CD14-positive monocyte (primary cell): ENCODE measurements around the gene SPOP. TPM values are rescaled to one million over a fixed set of nuclear protein-coding genes. Genes with fewer than 3 reads are reported as not detected.
A peak's percentile ranks its signal among the peaks of the same experiment; 100 is the strongest.
"Not testable (repeated sequence)": the region's sequence is repeated elsewhere in the genome, so short reads cannot be mapped to it uniquely, and the experiment has no call there.

Experiments used
- DNase-seq, 3 donors: peaks; one replicate each; pipeline ENCODE4 v3.0.0-alpha.2; 2011 to 2022
- H2AFZ ChIP-seq: 2 replicates; pipeline ENCODE4 v1.6.0; 2012; ENCODE audit warnings: mild to moderate bottlenecking, low read depth, low read length, inconsistent platforms; ENCODE audit not compliant: insufficient read depth, poor library complexity, severe bottlenecking
- H3K27ac ChIP-seq, 2 donors: 1 replicate in 1 of 2; 2 replicates in 1 of 2; pipeline ENCODE4 v1.5.1; 2012 to 2013; ENCODE audit warnings: low read length in 2 of 2, control low read depth in 1 of 2, inconsistent platforms in 1 of 2, low read depth in 1 of 2, mild to moderate bottlenecking in 1 of 2
- H3K27me3 ChIP-seq, 2 donors: one replicate each; pipeline versions ENCODE4 v1.6.0 to v1.6.1; 2011 to 2013; ENCODE audit warnings: low read length in 2 of 2; ENCODE audit not compliant: control insufficient read depth in 2 of 2, insufficient read depth in 2 of 2
- H3K36me3 ChIP-seq, 2 donors: replicated peaks in 1 of 2; 1 replicate in 1 of 2; 2 replicates in 1 of 2; pipeline versions ENCODE4 v1.5.1 to v1.6.1; 2012 to 2013; ENCODE audit warnings: low read length in 2 of 2, control low read depth in 1 of 2, inconsistent platforms in 1 of 2, mild to moderate bottlenecking in 1 of 2; ENCODE audit not compliant: insufficient read depth in 2 of 2, control insufficient read depth in 1 of 2
- H3K4me1 ChIP-seq, 2 donors: 1 replicate in 1 of 2; 2 replicates in 1 of 2; pipeline versions ENCODE4 v1.5.1 to v1.6.1; 2012 to 2013; ENCODE audit warnings: low read length in 2 of 2, control low read depth in 1 of 2, inconsistent platforms in 1 of 2, mild to moderate bottlenecking in 1 of 2, moderate library complexity in 1 of 2; ENCODE audit not compliant: insufficient read depth in 2 of 2, control insufficient read depth in 1 of 2
- H3K4me2 ChIP-seq: replicated peaks from 2 replicates; pipeline ENCODE3; 2012; ENCODE audit warnings: low read length, moderate library complexity, mild to moderate bottlenecking; ENCODE audit not compliant: poor library complexity, severe bottlenecking; ENCODE audit errors: extremely low read depth
- H3K4me3 ChIP-seq, 3 experiments: fragments of 200-600 bp in 1 of 3; sonication (generic) in 1 of 3; replicated peaks in 1 of 3; 1 replicate in 2 of 3; 2 replicates in 1 of 3; pipeline ENCODE4 v1.5.1; 2011 to 2013; ENCODE audit warnings: low read length in 3 of 3, mild to moderate bottlenecking in 3 of 3, control low read depth in 2 of 3, low read depth in 2 of 3, inconsistent platforms in 1 of 3, moderate library complexity in 1 of 3
- H3K79me2 ChIP-seq: 2 replicates; pipeline ENCODE4 v1.6.0; 2012; ENCODE audit warnings: mild to moderate bottlenecking, control low read depth, inconsistent platforms, low read length, moderate library complexity; ENCODE audit not compliant: insufficient read depth
- H3K9ac ChIP-seq: 2 replicates; pipeline ENCODE4 v1.6.0; 2017; ENCODE audit warnings: low read length, mild to moderate bottlenecking; ENCODE audit not compliant: insufficient read depth, poor library complexity, severe bottlenecking
- H3K9me3 ChIP-seq, 2 donors: replicated peaks in 1 of 2; 1 replicate in 1 of 2; 2 replicates in 1 of 2; pipeline versions ENCODE4 v1.5.1 to v1.6.1; 2012 to 2013; ENCODE audit warnings: low read length in 2 of 2, control low read depth in 1 of 2; ENCODE audit not compliant: control insufficient read depth in 1 of 2, insufficient read depth in 1 of 2
- H4K20me1 ChIP-seq: 2 replicates; pipeline ENCODE4 v1.6.0; 2012; ENCODE audit warnings: mild to moderate bottlenecking, low read length, control low read depth, moderate library complexity; ENCODE audit not compliant: insufficient read depth
- H3K27ac Mint-ChIP-seq, 7 donors: one replicate each; pipeline ENCODE4 v1.8.0; 2020; ENCODE audit warnings: mild to moderate bottlenecking in 7 of 7, mixed read lengths in 7 of 7, moderate library complexity in 6 of 7, inconsistent platforms in 2 of 7
- H3K27me3 Mint-ChIP-seq, 3 donors: one replicate each; pipeline ENCODE4 v1.8.0; 2021 to 2022; ENCODE audit warnings: low read depth in 3 of 3, mild to moderate bottlenecking in 3 of 3, mixed read lengths in 3 of 3, moderate library complexity in 3 of 3, inconsistent platforms in 1 of 3
- H3K36me3 Mint-ChIP-seq, 2 donors: one replicate each; pipeline ENCODE4 v1.8.0; 2020; ENCODE audit warnings: mixed read lengths in 2 of 2, inconsistent platforms in 1 of 2, mild to moderate bottlenecking in 1 of 2
- H3K4me1 Mint-ChIP-seq: one replicate; pipeline ENCODE4 v1.8.0; 2020; ENCODE audit warnings: mild to moderate bottlenecking, mixed read lengths
- H3K4me3 Mint-ChIP-seq, 2 donors: one replicate each; pipeline ENCODE4 v1.8.0; 2020; ENCODE audit warnings: mild to moderate bottlenecking in 2 of 2, mixed read lengths in 2 of 2, moderate library complexity in 1 of 2
- H3K9me3 Mint-ChIP-seq, 7 donors: one replicate each; pipeline ENCODE4 v1.8.0; 2020 to 2022; ENCODE audit warnings: mixed read lengths in 7 of 7, mild to moderate bottlenecking in 6 of 7, moderate library complexity in 6 of 7, inconsistent platforms in 2 of 7
- CTCF ChIP-seq: fragments of 200-600 bp; IDR thresholded peaks from one replicate; pipeline ENCODE4 v1.8.0; 2022; ENCODE audit warnings: antibody characterized with exemption, mild to moderate bottlenecking
- WGBS: methylation state at CpG from one replicate; pipeline ENCODE4 v1.1.5; 2013; ENCODE audit warnings: missing lambda C conversion rate; ENCODE audit not compliant: insufficient coverage; 5-methylcytosine and 5-hydroxymethylcytosine counted together
- intact Hi-C, 2 donors: fragments of 100-400 bp; cut with micrococcal nuclease; formaldehyde crosslinking; loops; one replicate each; pipeline versions ENCODE4 v1.15.0 to v1.15.1; 2023
- polyA plus RNA-seq, 3 donors: library from polyadenylated mRNA; depleted of rRNA in 1 of 3; unstranded in 2 of 3; stranded (reverse) in 1 of 3; fragments of 300-500 nt in 2 of 3; fragments of >200 nt in 1 of 3; fragmentation: Illumina TruSeq in 2 of 3; gene quantifications; 1 replicate in 2 of 3; 2 replicates in 1 of 3; pipeline ENCODE4 v1.2.3, GENCODE V29; 2012 to 2021

Gene SPOP
- polyA plus RNA-seq, 3 donors, result 41.3 to 65.5 (median 63.2) TPM

- Histone ChIP-seq H2AFZ (no peak overlapping the region), H3K27ac (no peak overlapping the region), H4K20me1 (no peaks in the 10 kb centered on the region), H3K9ac (no peak overlapping the region), H3K9me3 (no peaks in the 10 kb centered on the region), H3K79me2 (no peaks in the 10 kb centered on the region), H3K4me2 (no peak overlapping the region), H3K4me3 (no peak overlapping the region), H3K27me3 (no peaks in the 10 kb centered on the region), H3K36me3 (no peaks in the 10 kb centered on the region), H3K4me1 (peaks cover 4 to 5% of the 10 kb centered on the region in 2 donors)
- TF ChIP-seq CTCF, result no peak
- Mint-ChIP-seq H3K4me1 (peaks cover 11% of the 10 kb centered on the region), H3K36me3 (no peaks in the 10 kb centered on the region), H3K9me3 (no peaks in the 10 kb centered on the region), H3K27ac (no peak overlapping the region), H3K4me3 (peak overlapping the region in 1 of 2 donors; percentile 41), H3K27me3 (peaks cover 5 to 13% (median 6%) of the 10 kb centered on the region in 3 donors)
- intact Hi-C loops, result loop anchor here (10.0 kb wide), 2 partner anchors 117 to 247 kb away; no protein-coding TSS in a partner anchor
- 94% methylated on average over 24 of the region's 27 CpGs for WGBS
- no peak for DNase-seq
Measured at GRCh38 chr17:49552070-49552751, 125.7 kb downstream of the SPOP start.

- Histone ChIP-seq H3K36me3 (no peaks in the 10 kb centered on the region), H3K27ac (no peak overlapping the region), H3K79me2 (no peaks in the 10 kb centered on the region), H2AFZ (no peak overlapping the region), H3K4me1 (peaks cover 4 to 5% of the 10 kb centered on the region in 2 donors), H3K4me2 (no peak overlapping the region), H3K9ac (no peak overlapping the region), H3K9me3 (no peaks in the 10 kb centered on the region), H4K20me1 (no peaks in the 10 kb centered on the region), H3K4me3 (no peak overlapping the region), H3K27me3 (no peaks in the 10 kb centered on the region)
- WGBS, result 96% methylated on average over 9 of the region's 12 CpGs
- H3K4me1 Mint-ChIP-seq, result peaks cover 10% of the 10 kb centered on the region
- H3K27ac Mint-ChIP-seq, result no peak overlapping the region
- H3K27me3 Mint-ChIP-seq, result peaks cover 5 to 13% (median 6%) of the 10 kb centered on the region in 3 donors
- no peak for TF ChIP-seq CTCF
- no peaks in the 10 kb centered on the region for H3K9me3 Mint-ChIP-seq
- DNase-seq, result no peak
- intact Hi-C loops, result loop anchor here (10.0 kb wide), 2 partner anchors 117 to 247 kb away; no protein-coding TSS in a partner anchor
- no peak overlapping the region for H3K4me3 Mint-ChIP-seq
- no peaks in the 10 kb centered on the region for H3K36me3 Mint-ChIP-seq
Measured at GRCh38 chr17:49551221-49552069, 126.5 kb downstream of the SPOP start.

- H3K9me3 Mint-ChIP-seq, H3K27ac Mint-ChIP-seq, H3K27ac ChIP-seq, H4K20me1 ChIP-seq, H3K9me3 ChIP-seq, DNase-seq, H2AFZ ChIP-seq, H3K9ac ChIP-seq, H3K4me2 ChIP-seq, H3K4me1 Mint-ChIP-seq, H3K4me3 Mint-ChIP-seq, H3K36me3 Mint-ChIP-seq, H3K36me3 ChIP-seq, H3K79me2 ChIP-seq, H3K4me3 ChIP-seq, H3K27me3 ChIP-seq, H3K4me1 ChIP-seq: not testable (repeated sequence)
- WGBS, result 98% methylated on average over 6 of the region's 9 CpGs
- peaks cover 5 to 10% (median 6%) of the 10 kb centered on the region in 3 donors for H3K27me3 Mint-ChIP-seq
- intact Hi-C loops, result loop anchor here (10.0 kb wide), 2 partner anchors 116 to 246 kb away; no protein-coding TSS in a partner anchor
Measured at GRCh38 chr17:49550764-49551163, 127.1 kb downstream of the SPOP start.
